ENCODE results near the gene COL11A2.
A peak's percentile ranks its signal among the peaks of the same experiment; 100 is the strongest.

DNA sequence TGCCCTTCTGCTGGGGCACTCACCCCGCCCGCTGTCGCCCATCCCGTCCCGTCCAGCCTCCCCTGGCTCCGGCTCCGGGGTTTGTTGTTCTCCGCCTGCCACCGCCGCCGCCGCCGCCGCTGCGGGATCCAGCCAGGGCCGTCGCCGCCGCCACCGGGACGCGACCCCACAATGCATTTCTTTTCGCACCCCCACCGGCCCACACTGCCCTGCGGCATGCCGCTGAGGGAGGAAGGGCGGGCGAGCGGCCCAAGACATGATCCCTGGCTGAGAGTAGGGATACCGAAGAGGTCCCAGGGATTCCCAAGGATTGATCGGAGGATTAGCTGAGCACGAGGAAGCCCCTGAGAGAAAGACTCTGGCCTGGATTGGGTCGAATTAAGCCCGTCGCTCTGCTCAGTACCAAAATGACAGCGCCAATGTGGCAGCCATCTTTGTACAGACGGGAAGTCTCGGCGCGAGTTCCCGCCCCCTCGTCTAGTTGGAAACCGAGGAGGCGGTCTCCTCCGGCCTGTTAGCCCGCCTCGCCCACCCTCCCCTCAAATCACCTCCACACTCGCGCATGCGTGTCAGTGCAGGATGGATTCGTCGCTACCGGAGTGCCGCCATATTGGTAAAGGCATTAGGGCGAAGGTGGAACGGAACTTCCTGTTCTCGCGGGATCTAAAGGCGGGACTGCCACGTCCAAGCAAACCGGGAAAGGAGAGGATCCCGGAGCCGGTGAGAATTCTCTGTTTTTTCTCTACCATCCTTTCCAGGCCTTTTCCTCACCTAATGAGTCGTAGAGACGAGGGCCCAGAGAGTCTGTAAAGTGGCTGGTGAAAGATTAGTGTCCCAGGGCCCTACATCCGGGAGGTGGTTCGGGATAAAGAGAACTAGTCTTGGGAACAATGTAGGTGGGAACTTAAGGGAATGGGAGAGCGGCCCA lies 8.2 kb upstream of the COL11A2 start, which contains the start of the genes RXRB and SLC39A7:
- peak; percentile 77 for TF ChIP-seq POLR2A (IDR thresholded peaks at IDR 0.05; ENCODE audit: low read depth, low read length)
- TF ChIP-seq, protein P1, sequence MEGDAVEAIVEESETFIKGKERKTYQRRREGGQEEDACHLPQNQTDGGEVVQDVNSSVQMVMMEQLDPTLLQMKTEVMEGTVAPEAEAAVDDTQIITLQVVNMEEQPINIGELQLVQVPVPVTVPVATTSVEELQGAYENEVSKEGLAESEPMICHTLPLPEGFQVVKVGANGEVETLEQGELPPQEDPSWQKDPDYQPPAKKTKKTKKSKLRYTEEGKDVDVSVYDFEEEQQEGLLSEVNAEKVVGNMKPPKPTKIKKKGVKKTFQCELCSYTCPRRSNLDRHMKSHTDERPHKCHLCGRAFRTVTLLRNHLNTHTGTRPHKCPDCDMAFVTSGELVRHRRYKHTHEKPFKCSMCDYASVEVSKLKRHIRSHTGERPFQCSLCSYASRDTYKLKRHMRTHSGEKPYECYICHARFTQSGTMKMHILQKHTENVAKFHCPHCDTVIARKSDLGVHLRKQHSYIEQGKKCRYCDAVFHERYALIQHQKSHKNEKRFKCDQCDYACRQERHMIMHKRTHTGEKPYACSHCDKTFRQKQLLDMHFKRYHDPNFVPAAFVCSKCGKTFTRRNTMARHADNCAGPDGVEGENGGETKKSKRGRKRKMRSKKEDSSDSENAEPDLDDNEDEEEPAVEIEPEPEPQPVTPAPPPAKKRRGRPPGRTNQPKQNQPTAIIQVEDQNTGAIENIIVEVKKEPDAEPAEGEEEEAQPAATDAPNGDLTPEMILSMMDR (IDR thresholded peaks at IDR 0.05; ENCODE audit: extremely low read depth in 1 of 2, insufficient read depth in 1 of 2, low read depth in 1 of 2, low read length in 2 of 2): no peak
- TF ChIP-seq POLR2AphosphoS5 (IDR thresholded peaks at IDR 0.05; ENCODE audit: insufficient read depth, low read depth, low read length): peak; percentile 38
- no peak for TF ChIP-seq JUN (IDR thresholded peaks at IDR 0.05; ENCODE audit: borderline replicate concordance, insufficient read depth, insufficient read length, low read depth)
- TF ChIP-seq FOS (IDR thresholded peaks at IDR 0.05; ENCODE audit: borderline replicate concordance, insufficient read depth, low read length): no peak
- TF ChIP-seq EZH2 (IDR thresholded peaks at IDR 0.05; ENCODE audit: borderline replicate concordance, low read depth, low read length, severe bottlenecking): no peak

Measured in endothelial cell of umbilical vein (primary cell).